Measurements from ENCODE around the gene SYT3. TPM values are rescaled to one million over a fixed set of nuclear protein-coding genes. Genes with fewer than 3 reads are reported as not detected.

Gene SYT3
- total and polyA plus RNA-seq, 5 experiments from 2014 or later, result 0.51 to 2.7 (median 1.7) TPM

- Mint-ChIP-seq H3K27me3 (peaks cover 24 to 79% (median 50%) of the 10 kb centered on the region in 5 donors), H3K9me3 (peaks cover 0 to 24% (median 8%) of the 10 kb centered on the region in 9 donors), H3K4me3 (peak overlapping the region in 3 of 10 donors; percentile 26 to 66 (median 36)), H3K27ac (no peak overlapping the region), H3K4me1 (peaks cover 14 to 23% (median 18%) of the 10 kb centered on the region in 4 donors), H3K36me3 (peaks cover 0 to 5% (median 0%) of the 10 kb centered on the region in 3 donors)
- POLR2A ChIA-PET, result no interaction called here
- DNase-seq (no peak), ATAC-seq (no peak)
Observed at GRCh38 chr19:50661023-50661422, 21.3 kb upstream of the SYT3 start.

DNA sequence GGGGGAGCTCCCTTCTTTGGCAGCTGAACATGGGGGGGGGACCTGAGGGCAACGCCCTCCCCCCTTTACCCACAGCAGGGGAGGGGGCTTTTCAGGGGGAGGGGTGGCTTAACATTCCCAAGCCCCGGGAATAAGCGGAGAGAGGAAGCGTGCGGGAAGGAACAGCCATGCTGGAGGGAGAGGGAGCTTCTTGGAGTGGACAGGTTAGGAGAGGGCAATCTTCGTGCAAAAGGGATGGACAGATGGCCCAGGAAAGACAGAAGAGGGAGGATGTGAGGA, 20.3 kb upstream of the SYT3 start:
- POLR2A ChIA-PET, result no interaction called here
- Mint-ChIP-seq H3K36me3 (peaks cover 0 to 5% (median 3%) of the 10 kb centered on the region in 3 donors), H3K4me3 (peak overlapping the region in 4 of 10 donors; percentile 41 to 64 (median 53)), H3K9me3 (peaks cover 0 to 29% (median 9%) of the 10 kb centered on the region in 9 donors), H3K27ac (peak overlapping the region in 1 of 10 donors; percentile 81), H3K27me3 (peaks cover 29 to 85% (median 53%) of the 10 kb centered on the region in 5 donors), H3K4me1 (peaks cover 14 to 23% (median 17%) of the 10 kb centered on the region in 4 donors)
- ATAC-seq (no peak), DNase-seq (no peak)

GRCh38 chr19:50659318-50660087, 19.8 kb upstream of the SYT3 start:
- ATAC-seq, result no peak
- Mint-ChIP-seq H3K36me3 (peaks cover 0 to 8% (median 5%) of the 10 kb centered on the region in 3 donors), H3K4me3 (peak overlapping the region; percentile 49 to 88 (median 58)), H3K4me1 (peaks cover 14 to 23% (median 17%) of the 10 kb centered on the region in 4 donors), H3K27ac (peak overlapping the region in 2 of 10 donors; percentile 7 to 25), H3K9me3 (peaks cover 0 to 35% (median 9%) of the 10 kb centered on the region in 9 donors), H3K27me3 (peaks cover 32 to 85% (median 58%) of the 10 kb centered on the region in 5 donors)
- POLR2A ChIA-PET, result no interaction called here
- DNase-seq, result no peak

DNA sequence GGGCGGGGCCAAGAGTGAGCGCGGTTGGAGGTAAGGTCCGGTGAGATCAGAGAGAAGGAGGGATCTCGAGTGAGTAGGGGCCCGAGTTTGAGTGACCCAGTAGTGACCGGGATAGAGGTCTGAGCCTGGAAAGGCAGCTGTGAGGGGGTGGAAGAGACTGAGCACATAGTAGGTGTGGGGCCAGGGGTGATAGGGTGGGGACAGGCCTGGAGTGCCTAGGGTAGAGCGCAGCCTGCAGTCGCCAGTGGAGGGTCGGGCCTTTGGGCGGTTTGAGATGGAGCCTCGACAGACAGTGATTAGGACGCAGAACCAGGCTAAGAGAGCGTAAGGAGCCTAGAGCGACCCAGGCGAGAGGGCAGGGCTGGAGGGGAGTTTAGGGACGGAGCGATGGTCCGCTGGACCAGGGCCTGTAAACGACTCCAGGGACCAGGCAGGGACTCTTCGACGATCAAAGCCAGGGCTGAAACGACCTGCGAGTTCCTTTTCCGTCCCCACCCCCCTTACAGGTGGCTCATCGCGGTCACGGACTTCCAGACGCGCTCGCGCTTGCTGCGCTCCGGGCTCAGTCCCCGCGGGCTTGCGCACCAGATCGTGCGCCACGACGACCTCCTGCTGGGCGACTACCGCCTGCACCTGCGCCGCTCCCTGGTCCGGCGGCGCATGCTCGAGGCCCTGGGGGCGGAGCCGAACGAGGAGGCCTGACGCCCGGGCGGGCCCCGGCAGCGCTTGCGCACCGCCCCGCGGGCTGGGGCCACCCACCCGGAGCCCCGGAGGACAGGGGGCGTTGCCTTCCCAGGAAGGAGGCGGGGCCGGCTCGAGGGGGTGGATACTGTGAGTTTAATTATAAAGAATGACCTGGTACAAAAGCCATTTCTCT, 19.0 kb upstream of the SYT3 start:
- Mint-ChIP-seq H3K9me3 (peaks cover 0 to 36% (median 9%) of the 10 kb centered on the region in 9 donors), H3K4me3 (peak overlapping the region; percentile 83 to 94 (median 86)), H3K36me3 (peaks cover 0 to 9% (median 3%) of the 10 kb centered on the region in 3 donors), H3K27ac (peak overlapping the region; percentile 35 to 99 (median 93)), H3K4me1 (peaks cover 14 to 23% (median 17%) of the 10 kb centered on the region in 4 donors), H3K27me3 (peaks cover 35 to 85% (median 58%) of the 10 kb centered on the region in 5 donors)
- POLR2A ChIA-PET, result interaction anchor here (0.7 to 1.2 kb wide), 3 partner anchors 9 to 259 kb away, joined by 3 to 7 read pairs (median 3); no protein-coding TSS in a partner anchor
- peak; percentile 38 to 69 for ATAC-seq
- DNase-seq, result peak; percentile 32 to 88 (median 78)

GRCh38 chr19:50657712-50658440, 18.2 kb upstream of the SYT3 start:
- Mint-ChIP-seq H3K4me1 (peaks cover 14 to 23% (median 17%) of the 10 kb centered on the region in 4 donors), H3K27ac (peak overlapping the region; percentile 35 to 99 (median 93)), H3K4me3 (peak overlapping the region; percentile 83 to 94 (median 86)), H3K36me3 (peaks cover 0 to 9% (median 3%) of the 10 kb centered on the region in 3 donors), H3K9me3 (peaks cover 0 to 39% (median 9%) of the 10 kb centered on the region in 9 donors), H3K27me3 (peaks cover 37 to 85% (median 57%) of the 10 kb centered on the region in 5 donors)
- DNase-seq (peak; percentile 49 to 94 (median 88)), ATAC-seq (peak; percentile 88 to 93)
- POLR2A ChIA-PET, result interaction anchor here (0.7 to 1.2 kb wide), 3 partner anchors 10 to 258 kb away, joined by 3 to 7 read pairs (median 3); no protein-coding TSS in a partner anchor

GRCh38 chr19:50657222-50657669, 17.6 kb upstream of the SYT3 start:
- Mint-ChIP-seq H3K9me3 (peaks cover 0 to 39% (median 9%) of the 10 kb centered on the region in 9 donors), H3K4me3 (peak overlapping the region in 9 of 10 donors; percentile 19 to 94 (median 88)), H3K4me1 (peaks cover 14 to 23% (median 17%) of the 10 kb centered on the region in 4 donors), H3K36me3 (peaks cover 0 to 9% (median 3%) of the 10 kb centered on the region in 3 donors), H3K27ac (peak overlapping the region in 6 of 10 donors; percentile 29 to 99 (median 94)), H3K27me3 (peaks cover 34 to 85% (median 56%) of the 10 kb centered on the region in 5 donors)
- POLR2A ChIA-PET, result no interaction called here
- DNase-seq (no peak), ATAC-seq (no peak)

GRCh38 chr19:50654882-50655281, 15.2 kb upstream of the SYT3 start:
- peaks cover 11 to 18% (median 16%) of the 10 kb centered on the region in 4 donors for H3K4me1 Mint-ChIP-seq
- ATAC-seq (no peak), DNase-seq (no peak)
- POLR2A ChIA-PET, result no interaction called here
- peak overlapping the region in 1 of 10 donors; percentile 10 for H3K4me3 Mint-ChIP-seq
- H3K27ac Mint-ChIP-seq, result no peak overlapping the region
- peaks cover 27 to 82% (median 48%) of the 10 kb centered on the region in 5 donors for H3K27me3 Mint-ChIP-seq
- peaks cover 0 to 39% (median 9%) of the 10 kb centered on the region in 9 donors for H3K9me3 Mint-ChIP-seq
- peaks cover 0 to 9% (median 3%) of the 10 kb centered on the region in 3 donors for H3K36me3 Mint-ChIP-seq

DNA sequence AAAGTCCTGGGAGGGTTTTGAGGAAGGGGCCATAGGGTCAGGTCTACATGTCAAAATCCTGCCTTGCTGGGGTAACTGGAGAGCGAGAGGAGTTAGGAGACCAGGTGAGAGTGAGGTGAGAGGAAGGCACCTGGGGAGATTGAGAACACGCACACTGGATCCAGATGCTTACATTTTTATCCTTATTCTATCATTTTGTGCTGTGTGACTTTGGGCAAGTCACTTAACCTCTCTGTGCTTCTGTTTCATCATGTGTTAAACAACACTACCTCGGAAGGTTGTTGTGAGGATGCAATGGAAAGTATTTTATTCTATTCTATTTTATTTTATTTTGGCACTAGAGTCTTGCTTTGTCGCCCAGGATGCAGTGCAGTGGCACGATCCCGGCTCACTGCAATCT, 13.0 kb upstream of the SYT3 start:
- Mint-ChIP-seq H3K27ac (no peak overlapping the region), H3K27me3 (peaks cover 27 to 76% (median 53%) of the 10 kb centered on the region in 5 donors), H3K4me1 (peaks cover 4 to 8% (median 5%) of the 10 kb centered on the region in 4 donors), H3K36me3 (peaks cover 0 to 9% (median 1%) of the 10 kb centered on the region in 3 donors), H3K9me3 (peaks cover 0 to 32% (median 9%) of the 10 kb centered on the region in 9 donors), H3K4me3 (no peak overlapping the region)
- POLR2A ChIA-PET, result no interaction called here
- ATAC-seq (no peak), DNase-seq (no peak)

DNA sequence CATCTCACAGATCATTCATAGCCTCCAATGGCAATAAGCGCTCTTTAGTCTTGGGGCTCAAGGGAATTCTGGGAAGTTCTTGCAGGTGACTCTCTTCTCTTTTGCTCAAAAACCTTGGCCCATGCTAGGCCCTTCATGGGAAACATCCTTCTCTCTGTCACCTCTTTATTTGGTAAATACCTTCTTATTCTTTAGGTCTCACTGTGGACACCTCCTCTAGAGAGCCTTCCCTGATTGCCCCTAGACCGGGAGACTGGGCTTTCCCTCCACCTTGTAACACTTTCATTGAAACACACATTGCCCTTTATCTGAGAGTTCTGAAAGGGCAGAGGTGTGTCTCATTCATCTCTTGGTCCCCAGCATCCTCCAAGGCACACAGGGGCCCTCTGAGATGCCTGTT, 11.5 kb upstream of the SYT3 start:
- Mint-ChIP-seq H3K27ac (no peak overlapping the region), H3K36me3 (peaks cover 0 to 9% (median 0%) of the 10 kb centered on the region in 3 donors), H3K4me1 (peaks cover 0 to 4% (median under 1%) of the 10 kb centered on the region in 4 donors), H3K4me3 (no peak overlapping the region), H3K9me3 (peaks cover 0 to 19% (median 6%) of the 10 kb centered on the region in 9 donors), H3K27me3 (peaks cover 26 to 60% (median 51%) of the 10 kb centered on the region in 5 donors)
- POLR2A ChIA-PET, result no interaction called here
- DNase-seq, result no peak
- no peak for ATAC-seq

GRCh38 chr19:50649433-50650391, 10.0 kb upstream of the SYT3 start, which contains the start of gene C19orf81:
Gene C19orf81, plus strand, starts transcription at chr19:50649445. Its CDS starts 0 bp downstream, at chr19:50649445.
- no peak for ATAC-seq
- Mint-ChIP-seq H3K36me3 (peaks cover 0 to 3% (median 0%) of the 10 kb centered on the region in 3 donors), H3K27ac (peak within 1 kb of the TSS in 1 of 10 donors; percentile 47), H3K27me3 (peaks cover 18 to 46% (median 43%) of the 10 kb centered on the region in 5 donors), H3K9me3 (peaks cover 0 to 10% (median under 1%) of the 10 kb centered on the region in 9 donors), H3K4me1 (peaks cover 0 to 4% (median under 1%) of the 10 kb centered on the region in 4 donors), H3K4me3 (no peak within 1 kb of the TSS)
- POLR2A ChIA-PET, result interaction anchor here (0.6 kb wide), 1 partner anchor 8 kb away, joined by 4 read pairs; no protein-coding TSS in a partner anchor
- no peak for DNase-seq
